Mesothelial cell of epicardium (in vitro differentiated cells): ENCODE measurements around the gene CARD8. TPM values are rescaled to one million over a fixed set of nuclear protein-coding genes. Genes with fewer than 3 reads are reported as not detected.
A peak's percentile ranks its signal among the peaks of the same experiment; 100 is the strongest.

Experiments used
- DNase-seq, 2 experiments: peaks; one replicate each; pipeline ENCODE4 v3.0.0; 2021; ENCODE audit warnings: low spot score in 2 of 2; ENCODE audit not compliant: unreplicated experiment in 2 of 2
- H3K27ac Mint-ChIP-seq: 2 replicates; pipeline ENCODE4 v1.8.0; 2021; ENCODE audit warnings: mixed read lengths
- H3K27me3 Mint-ChIP-seq: 2 replicates; pipeline ENCODE4 v1.8.0; 2021; ENCODE audit warnings: low read depth, mixed read lengths
- H3K36me3 Mint-ChIP-seq: 2 replicates; pipeline ENCODE4 v1.8.0; 2021; ENCODE audit warnings: mixed read lengths
- H3K4me1 Mint-ChIP-seq: 2 replicates; pipeline ENCODE4 v1.8.0; 2021; ENCODE audit warnings: mixed read lengths
- H3K4me3 Mint-ChIP-seq: 2 replicates; pipeline ENCODE4 v1.8.0; 2021; ENCODE audit warnings: mild to moderate bottlenecking, moderate library complexity, mixed read lengths
- H3K9me3 Mint-ChIP-seq: 2 replicates; pipeline ENCODE4 v1.8.0; 2021; ENCODE audit warnings: mixed read lengths
- total RNA-seq: library from RNA; stranded (reverse); gene quantifications from 3 replicates; pipeline ENCODE4 v1.2.1, GENCODE V29; 2021
- TF ChIP-seq, protein P1 (sequence below): fragments of 200-600 bp; sonication (generic); IDR thresholded peaks from one replicate; pipeline ENCODE4 v1.5.0; 2021; ENCODE audit warnings: antibody characterized with exemption; ENCODE audit not compliant: unreplicated experiment

CARD8 gene
- total RNA-seq, 1 donor from 2014 or later = 51.5 TPM

DNA sequence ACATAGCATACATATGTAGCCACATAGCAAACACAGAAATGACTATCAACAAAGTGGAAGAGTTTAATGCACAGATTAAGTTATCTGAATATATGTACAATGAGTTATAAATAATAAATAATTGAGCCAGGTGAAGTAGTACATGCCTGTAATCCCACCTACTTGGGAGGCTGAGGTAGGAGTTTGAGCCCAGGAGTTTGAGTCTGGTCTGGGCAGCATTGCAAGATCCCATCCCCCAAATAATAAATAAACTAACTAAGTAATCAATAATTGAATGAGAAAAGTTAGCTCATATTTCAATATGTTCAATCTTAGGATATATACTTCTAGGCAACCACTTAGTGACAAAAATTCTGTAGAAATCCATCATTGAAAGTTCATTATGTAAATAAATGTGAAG lies 1.7 kb downstream of the CARD8 start:
- Mint-ChIP-seq H3K4me1 (peaks cover 14% of the 10 kb centered on the region), H3K27me3 (no peaks in the 10 kb centered on the region), H3K9me3 (no peaks in the 10 kb centered on the region), H3K36me3 (peaks cover 5% of the 10 kb centered on the region), H3K27ac (peak overlapping the region; percentile 25), H3K4me3 (peak overlapping the region; percentile 96)
- DNase-seq = no peak
- TF ChIP-seq, protein P1, sequence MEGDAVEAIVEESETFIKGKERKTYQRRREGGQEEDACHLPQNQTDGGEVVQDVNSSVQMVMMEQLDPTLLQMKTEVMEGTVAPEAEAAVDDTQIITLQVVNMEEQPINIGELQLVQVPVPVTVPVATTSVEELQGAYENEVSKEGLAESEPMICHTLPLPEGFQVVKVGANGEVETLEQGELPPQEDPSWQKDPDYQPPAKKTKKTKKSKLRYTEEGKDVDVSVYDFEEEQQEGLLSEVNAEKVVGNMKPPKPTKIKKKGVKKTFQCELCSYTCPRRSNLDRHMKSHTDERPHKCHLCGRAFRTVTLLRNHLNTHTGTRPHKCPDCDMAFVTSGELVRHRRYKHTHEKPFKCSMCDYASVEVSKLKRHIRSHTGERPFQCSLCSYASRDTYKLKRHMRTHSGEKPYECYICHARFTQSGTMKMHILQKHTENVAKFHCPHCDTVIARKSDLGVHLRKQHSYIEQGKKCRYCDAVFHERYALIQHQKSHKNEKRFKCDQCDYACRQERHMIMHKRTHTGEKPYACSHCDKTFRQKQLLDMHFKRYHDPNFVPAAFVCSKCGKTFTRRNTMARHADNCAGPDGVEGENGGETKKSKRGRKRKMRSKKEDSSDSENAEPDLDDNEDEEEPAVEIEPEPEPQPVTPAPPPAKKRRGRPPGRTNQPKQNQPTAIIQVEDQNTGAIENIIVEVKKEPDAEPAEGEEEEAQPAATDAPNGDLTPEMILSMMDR = no peak

DNA sequence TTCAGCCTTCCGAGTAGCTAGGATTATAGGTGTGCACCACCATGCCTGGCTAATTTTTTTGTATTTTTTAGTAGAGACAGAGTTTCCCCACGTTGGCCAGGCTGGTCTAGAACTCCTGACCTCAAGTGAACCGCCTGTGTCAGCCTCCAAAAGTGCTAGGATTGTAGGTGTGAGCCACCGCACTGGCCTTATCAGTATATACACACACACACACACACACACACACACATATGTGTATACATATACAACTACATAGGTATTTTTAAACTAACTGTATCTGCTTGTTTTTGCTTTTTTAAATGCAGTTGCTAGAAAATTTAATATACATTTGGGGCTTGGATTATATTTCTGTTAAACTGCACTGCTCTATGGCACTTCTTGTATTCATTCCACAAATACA lies 3.1 kb downstream of the CARD8 start:
- TF ChIP-seq, protein P1 = no peak
- Mint-ChIP-seq H3K4me3 (no peak overlapping the region), H3K9me3 (no peaks in the 10 kb centered on the region), H3K36me3 (peaks cover 8% of the 10 kb centered on the region), H3K27me3 (no peaks in the 10 kb centered on the region), H3K4me1 (peaks cover 14% of the 10 kb centered on the region), H3K27ac (no peak overlapping the region)
- DNase-seq = no peak

DNA sequence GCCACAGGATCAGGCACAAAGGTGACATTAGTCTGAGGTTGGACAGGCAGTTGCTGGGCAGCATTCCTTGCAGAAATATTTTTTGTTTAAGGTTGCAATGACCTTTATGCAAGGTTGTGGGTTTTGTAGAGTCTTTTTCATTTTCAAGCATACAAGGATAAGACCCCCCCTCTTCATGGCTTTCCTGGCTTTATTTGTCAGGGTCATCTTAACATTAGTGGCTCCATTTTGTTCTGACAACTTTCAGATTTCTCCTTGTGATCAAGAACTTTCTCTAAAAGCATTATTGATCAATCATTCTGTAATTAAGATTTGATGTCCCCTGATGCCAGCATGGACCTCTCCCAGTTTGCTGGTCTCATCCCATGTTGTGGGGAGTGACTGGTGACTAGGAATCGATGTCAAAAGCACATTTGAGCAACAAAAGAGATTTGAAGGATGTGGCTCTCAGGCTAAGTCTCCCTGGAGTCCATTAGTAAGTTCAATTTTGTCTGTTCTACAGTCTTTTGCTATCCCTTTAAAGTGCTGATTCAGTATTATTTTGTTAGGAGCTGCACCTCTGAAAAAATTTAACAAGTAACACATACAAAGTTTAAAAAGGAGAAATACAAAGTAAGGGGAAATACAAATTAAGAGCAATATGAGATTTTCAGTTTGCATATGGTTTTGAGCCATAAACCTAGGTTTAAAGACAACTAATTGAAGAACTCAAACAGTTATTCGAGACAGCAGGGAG lies 5.3 kb downstream of the CARD8 start:
- Mint-ChIP-seq H3K27ac (no peak overlapping the region), H3K36me3 (peaks cover 14% of the 10 kb centered on the region), H3K9me3 (no peaks in the 10 kb centered on the region), H3K4me3 (no peak overlapping the region), H3K27me3 (no peaks in the 10 kb centered on the region), H3K4me1 (peaks cover 14% of the 10 kb centered on the region)
- no peak for DNase-seq
- TF ChIP-seq, protein P1 = no peak

DNA sequence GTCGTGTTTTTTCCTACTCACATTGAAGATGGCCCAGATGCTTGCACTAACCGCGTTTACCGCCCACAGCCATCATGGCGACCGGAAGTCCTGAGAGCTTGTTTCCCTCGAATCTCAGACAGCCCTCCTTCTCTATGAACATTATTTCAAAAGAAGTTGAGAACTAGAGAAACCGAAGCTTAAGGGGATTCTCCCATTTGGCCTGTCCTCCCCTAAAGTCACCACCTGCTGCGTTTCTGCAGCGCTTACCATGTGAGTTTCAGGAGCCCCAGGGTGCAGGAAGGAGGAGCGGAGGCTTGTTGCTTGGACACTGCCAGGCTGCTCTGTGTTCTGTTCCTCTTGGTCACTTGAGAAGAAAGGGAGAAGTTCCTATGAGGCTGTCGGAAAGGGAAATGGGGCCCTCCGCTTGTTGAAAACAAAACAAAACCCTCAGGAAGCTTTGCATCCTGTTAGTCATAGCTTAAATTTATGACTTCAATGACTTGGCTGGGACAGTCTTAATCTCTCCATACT lies 6.2 kb downstream of the CARD8 start:
- TF ChIP-seq, protein P1 = no peak
- DNase-seq = no peak
- no peak overlapping the region for H3K27ac Mint-ChIP-seq
- peaks cover 12% of the 10 kb centered on the region for H3K4me1 Mint-ChIP-seq
- peaks cover 14% of the 10 kb centered on the region for H3K36me3 Mint-ChIP-seq
- no peaks in the 10 kb centered on the region for H3K9me3 Mint-ChIP-seq
- no peak overlapping the region for H3K4me3 Mint-ChIP-seq
- H3K27me3 Mint-ChIP-seq = no peaks in the 10 kb centered on the region

DNA sequence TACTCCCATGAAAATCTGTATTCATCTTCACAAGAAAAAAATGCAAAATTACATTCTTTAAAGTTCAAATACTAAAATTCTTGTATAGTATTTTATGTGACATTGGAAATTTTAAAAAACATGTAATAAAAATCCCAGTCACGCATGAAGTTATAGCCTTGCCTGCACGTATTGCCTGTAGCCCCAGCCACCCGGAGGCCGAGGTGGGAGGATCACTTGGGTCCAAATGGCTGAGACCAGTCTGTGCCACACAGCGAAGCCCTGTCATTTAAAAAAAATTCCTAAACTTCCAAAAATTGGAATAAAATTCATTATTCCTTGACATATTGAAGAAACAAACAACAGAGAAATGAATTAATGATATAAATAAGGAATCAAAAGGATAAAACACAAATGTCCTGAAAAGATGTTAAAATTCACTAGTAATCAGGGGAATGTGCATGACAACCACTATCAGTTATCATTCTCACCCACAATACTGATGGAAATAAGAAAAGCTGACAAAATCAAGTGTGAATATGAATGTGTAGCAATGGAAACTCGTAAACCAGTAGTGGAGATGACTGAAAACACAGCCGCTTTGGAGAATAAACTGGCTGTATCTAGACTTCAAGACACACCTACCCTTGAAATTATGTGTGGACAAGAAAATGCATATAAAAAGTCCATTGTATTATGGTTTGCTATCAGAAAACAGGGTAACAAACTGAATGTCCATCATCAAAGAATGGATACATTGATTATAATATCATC lies 7.5 kb downstream of the CARD8 start:
- Mint-ChIP-seq H3K4me3 (no peak overlapping the region), H3K9me3 (no peaks in the 10 kb centered on the region), H3K27ac (no peak overlapping the region), H3K27me3 (no peaks in the 10 kb centered on the region), H3K36me3 (peaks cover 14% of the 10 kb centered on the region), H3K4me1 (peaks cover 12% of the 10 kb centered on the region)
- TF ChIP-seq, protein P1 = no peak
- no peak for DNase-seq
